TTC549 (cell line): ENCODE data around the gene BSN.

Experiments
- FAIRE-seq: peaks from 2 replicates; lab custom pipeline; 2012; peaks lifted over from hg19 to GRCh38; lab: Jason Lieb, UNC

BSN gene

DNA sequence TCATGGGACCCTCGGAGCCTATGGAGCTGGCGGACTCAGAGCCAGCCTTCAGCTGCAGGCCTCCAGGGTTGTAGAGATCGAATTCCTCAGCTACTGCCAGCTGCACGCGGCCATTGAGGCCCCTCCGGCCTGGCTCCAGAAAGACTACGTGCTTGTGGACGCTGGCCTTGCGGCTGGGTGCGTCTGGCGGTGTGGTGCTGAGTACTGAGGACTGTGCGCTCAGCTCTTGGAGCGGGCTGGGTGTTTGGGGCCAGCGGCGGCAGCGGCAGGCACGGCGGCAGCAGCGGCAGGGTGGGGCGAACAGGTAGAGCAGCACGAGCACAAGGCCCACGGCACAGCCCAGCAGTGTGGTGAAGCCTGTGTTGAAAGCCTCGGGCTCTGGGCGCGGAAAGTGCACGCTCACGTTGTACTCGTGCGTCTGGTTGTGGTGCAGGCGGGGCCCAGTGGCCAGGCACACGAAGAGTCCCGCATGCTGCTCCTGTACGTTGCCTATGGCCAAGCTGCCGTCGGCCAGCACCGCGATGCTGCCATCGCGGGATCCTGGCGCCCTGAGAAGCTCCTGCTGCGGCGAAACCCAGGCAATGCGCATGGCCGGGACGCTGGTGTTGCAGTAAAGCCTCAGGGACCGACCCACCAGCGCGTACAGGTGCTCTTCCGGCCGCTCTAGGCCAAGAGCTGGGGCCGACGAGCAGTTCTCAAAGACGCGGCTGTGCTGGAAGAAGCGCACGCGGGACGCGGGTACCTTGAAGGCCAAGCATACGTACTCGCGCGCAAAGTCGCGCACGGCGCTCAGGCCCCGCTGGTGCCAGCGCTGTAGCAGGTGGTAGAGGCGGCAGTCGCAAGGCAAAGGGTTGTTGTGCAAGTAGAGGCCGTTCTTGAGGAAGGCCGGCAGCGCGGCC lies 163.9 kb downstream of the BSN start:
- FAIRE-seq = no peak

DNA sequence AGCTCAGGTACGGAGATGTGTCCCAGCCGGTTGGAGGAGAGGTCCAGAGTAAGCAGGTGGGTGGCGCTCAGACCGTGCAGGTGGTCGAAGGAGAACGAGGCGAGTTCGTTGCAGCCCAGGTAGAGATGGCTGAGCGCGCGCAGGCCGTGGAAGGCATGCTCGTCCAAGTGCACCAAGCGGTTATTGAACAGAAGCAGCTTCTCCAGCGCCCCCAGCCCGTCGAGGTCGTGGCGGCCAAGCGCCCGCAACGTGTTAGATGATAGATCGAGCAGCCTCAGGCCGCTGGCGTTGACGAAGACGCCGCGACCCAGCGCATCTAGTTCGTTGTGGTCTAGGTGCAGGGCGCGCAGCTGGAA lies 164.6 kb downstream of the BSN start:
- no peak for FAIRE-seq

DNA sequence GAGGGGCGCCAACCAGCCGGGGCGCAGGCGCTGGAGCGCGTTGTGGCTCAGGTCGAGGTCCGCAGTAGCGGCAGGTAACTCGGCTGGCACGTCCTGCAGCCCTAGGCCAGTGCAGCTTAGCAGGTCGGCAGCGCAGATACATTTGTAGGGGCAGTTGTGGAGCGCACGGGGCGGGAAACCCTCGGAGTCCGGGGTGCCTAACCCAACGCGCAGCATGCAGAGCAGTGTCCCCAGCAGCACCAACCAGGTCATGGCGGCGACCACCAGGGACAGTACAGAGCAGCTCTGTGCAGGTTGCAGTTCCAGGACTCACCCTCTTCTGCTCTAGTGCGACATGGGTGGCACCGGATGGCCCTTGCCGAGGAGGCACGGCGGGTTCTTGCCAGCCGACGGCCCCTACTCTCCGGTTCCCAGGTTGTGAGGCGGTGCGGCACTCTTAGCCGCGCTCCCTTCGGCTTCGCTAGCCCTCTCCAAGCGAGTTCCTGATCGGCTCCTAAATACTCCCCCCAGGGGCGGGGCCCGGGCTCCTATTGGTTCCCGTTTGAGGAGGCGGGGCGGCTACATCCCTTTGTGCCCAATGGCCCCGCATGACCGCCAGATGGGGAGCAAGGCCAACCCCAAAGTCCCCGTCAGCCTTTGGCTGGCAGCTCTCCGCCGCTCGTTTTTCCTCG lies 165.1 kb downstream of the BSN start, which contains the start of gene AMIGO3:
AMIGO3 (minus strand) TSS at position 471 of the 671 bp plus-strand sequence; CDS start at position 252, 219 bp downstream.
- no peak for FAIRE-seq
